HG03280 (cell line): ENCODE measurements around the gene CTIF.

ENCODE experiments used
- ATAC-seq: cut with Tn5 transposase; IDR thresholded peaks from one replicate; pipeline ENCODE4 v1.9.1; 2021; ENCODE audit warnings: mild to moderate bottlenecking, moderate library complexity; ENCODE audit not compliant: unreplicated experiment

CTIF gene

GRCh38 chr18:48573632-48574283, 34.9 kb downstream of the CTIF start:
- ATAC-seq, result no peak

GRCh38 chr18:48574667-48575300, 36.0 kb downstream of the CTIF start:
- ATAC-seq, result no peak

DNA sequence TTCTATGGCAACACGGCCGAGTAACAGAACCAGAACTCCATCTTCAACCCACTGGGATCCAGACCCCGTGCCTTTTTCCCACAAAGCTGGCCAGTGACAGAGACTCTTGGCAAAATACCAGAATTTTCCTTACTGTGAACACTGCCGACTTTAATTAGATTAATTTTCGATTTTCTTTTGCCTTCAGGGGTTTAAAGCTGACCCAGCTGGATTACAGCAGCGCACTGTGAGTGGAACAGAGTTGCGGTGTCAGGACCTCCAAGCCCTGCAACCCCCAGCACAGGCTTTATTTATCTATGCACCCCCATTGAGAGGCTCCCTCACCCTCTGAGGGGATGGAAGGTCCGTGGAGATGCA, 36.4 kb downstream of the CTIF start:
- ATAC-seq, result no peak

- ATAC-seq, result no peak
Measured at GRCh38 chr18:48575658-48576456, 37.0 kb downstream of the CTIF start.

DNA sequence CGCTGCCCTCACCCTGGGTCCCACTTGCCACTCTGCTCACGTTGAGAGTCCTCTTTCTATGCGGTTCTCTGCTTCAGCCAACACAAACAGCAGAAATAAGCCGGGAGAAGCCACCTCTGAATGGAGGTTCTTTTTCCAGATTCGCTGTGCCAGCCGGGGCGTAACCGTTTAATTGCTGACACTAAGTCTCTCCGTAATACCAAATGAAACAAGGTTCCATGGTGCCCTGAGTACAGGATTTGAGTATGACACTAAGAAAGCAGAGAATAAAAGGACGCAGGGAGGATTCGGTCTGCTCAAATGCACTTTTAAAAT, 37.6 kb downstream of the CTIF start:
- ATAC-seq, result no peak

- ATAC-seq, result no peak
Measured at GRCh38 chr18:48577478-48578190, 38.8 kb downstream of the CTIF start.

- ATAC-seq, result no peak
Measured at GRCh38 chr18:48578289-48578688, 39.5 kb downstream of the CTIF start.

- ATAC-seq, result no peak
Measured at GRCh38 chr18:48580066-48580465, 41.2 kb downstream of the CTIF start.

DNA sequence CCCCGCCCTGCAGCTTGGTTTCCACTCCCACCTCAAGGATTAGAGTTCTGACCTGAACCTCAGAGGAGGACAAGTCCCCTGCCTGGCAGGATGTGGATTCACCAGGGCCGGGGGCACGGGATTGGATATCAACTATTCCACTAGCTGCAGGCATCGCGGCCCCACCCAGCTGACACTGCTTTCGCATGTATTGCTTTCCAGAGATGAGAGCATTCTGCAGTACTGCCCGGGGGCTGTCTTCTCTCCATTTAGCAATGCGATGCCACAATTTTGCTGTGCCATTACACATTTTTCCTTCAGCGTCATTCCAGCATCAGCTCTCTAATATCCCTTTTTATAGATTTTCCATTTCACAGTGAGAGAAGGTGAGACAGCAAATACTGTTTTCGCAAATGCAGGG, 42.0 kb downstream of the CTIF start:
- no peak for ATAC-seq

GRCh38 chr18:48581206-48581605, 42.4 kb downstream of the CTIF start:
- ATAC-seq, result no peak

DNA sequence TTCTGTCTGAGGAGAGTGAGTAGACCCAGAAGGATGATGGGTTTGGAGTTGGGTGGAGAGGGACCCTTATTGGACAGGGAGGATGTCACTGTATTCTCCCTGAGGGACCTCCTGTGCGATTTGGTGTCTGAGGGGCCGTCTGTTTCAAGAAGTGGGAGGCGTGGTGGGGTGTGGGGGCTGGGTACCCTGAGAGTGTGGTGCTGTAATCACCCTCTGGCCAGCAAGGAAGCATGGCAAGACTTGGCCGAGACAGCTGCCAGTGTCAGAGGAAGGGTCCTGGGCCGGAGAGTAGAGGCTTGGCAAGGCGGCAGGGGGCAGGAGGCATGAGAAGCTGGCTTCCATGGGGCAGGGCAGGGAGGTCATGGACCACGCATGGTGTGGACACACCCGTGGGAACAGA, 43.1 kb downstream of the CTIF start:
- no peak for ATAC-seq

- ATAC-seq, result no peak
Measured at GRCh38 chr18:48582946-48583345, 44.1 kb downstream of the CTIF start.

- ATAC-seq, result no peak
Measured at GRCh38 chr18:48583573-48583972, 44.7 kb downstream of the CTIF start.

GRCh38 chr18:48589797-48590519, 51.1 kb downstream of the CTIF start:
- ATAC-seq, result no peak

- no peak for ATAC-seq
Measured at GRCh38 chr18:48590678-48591077, 51.8 kb downstream of the CTIF start.

DNA sequence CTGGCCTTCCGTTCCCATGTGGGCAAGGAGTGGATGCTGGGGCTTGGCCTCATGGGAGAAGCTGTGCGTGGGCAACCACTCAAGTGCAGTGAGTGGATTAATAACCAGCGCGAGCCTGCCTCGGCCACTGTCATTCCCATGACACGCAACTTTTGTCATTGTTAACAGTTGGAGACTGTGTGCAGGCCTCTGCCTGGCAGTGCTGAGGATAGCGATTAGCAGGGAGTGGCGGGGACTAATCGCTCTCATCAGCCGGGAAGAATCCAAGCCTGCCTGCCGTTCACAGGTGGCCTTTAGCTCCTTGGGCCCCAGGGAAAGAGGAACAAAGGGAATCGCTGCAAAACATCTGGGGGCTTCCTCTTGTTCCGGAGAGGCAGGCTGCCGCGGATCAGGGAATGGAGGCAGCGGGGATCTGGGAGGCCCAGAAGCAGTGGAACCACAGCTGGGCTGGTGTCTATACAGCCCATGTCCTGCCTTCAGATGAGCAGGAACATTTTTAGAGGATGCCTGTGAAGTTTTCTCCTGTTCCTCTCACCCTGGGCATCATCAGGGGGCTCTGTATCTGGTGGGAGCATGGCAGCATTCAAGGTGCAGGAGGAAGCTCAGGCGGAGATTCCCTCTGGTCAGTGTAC, 53.8 kb downstream of the CTIF start:
- no peak for ATAC-seq

GRCh38 chr18:48594471-48595094, 55.8 kb downstream of the CTIF start:
- ATAC-seq, result no peak

- ATAC-seq, result no peak
Measured at GRCh38 chr18:48595703-48596218, 56.9 kb downstream of the CTIF start.

- ATAC-seq, result no peak
Measured at GRCh38 chr18:48597110-48597509, 58.3 kb downstream of the CTIF start.

- ATAC-seq, result no peak
Measured at GRCh38 chr18:48597671-48598070, 58.8 kb downstream of the CTIF start.
